ENCODE results near the gene RNF212. TPM values are rescaled to one million over a fixed set of nuclear protein-coding genes. Genes with fewer than 3 reads are reported as not detected.

RNF212 gene
- total and polyA plus RNA-seq, 2 donors (not counting 3 experiments of a cell fraction or from before 2014, with no cell fraction given) = 2.3 to 2.8 TPM

- Histone ChIP-seq H2AFZ (ENCODE audit: low read depth, low read length) (no peak overlapping the region), H4K20me1 (replicated peaks; ENCODE audit: control insufficient read depth, extremely low read depth, insufficient read depth, low read length) (no peaks in the 10 kb centered on the region), H3K4me2 (ENCODE audit: insufficient read depth, low read length) (no peak overlapping the region), H3K36me3 (ENCODE audit: control insufficient read depth in 2 of 2, extremely low read depth in 1 of 2, insufficient read depth in 2 of 2, low read length in 2 of 2) (no peaks in the 10 kb centered on the region), H3K27me3 (ENCODE audit: control insufficient read depth in 2 of 2, insufficient read depth in 2 of 2, low read length in 2 of 2) (peaks cover 5 to 6% of the 10 kb centered on the region in 2 experiments), H3K9me3 (replicated peaks; ENCODE audit: control insufficient read depth, insufficient read depth, low read length) (no peaks in the 10 kb centered on the region), H3K4me1 (ENCODE audit: control insufficient read depth, extremely low read depth, insufficient read depth, low read length) (no peaks in the 10 kb centered on the region), H3K79me2 (ENCODE audit: control insufficient read depth, insufficient read depth, low read length) (no peaks in the 10 kb centered on the region), H3K27ac (ENCODE audit: insufficient read depth, low read depth, low read length) (no peak overlapping the region), H3K4me3 (replicated peaks in 1 of 3; ENCODE audit: insufficient read depth in 1 of 3, low read depth in 1 of 3, low read length in 3 of 3) (no peak overlapping the region), H3K9ac (replicated peaks; ENCODE audit: extremely low read depth, insufficient read depth, low read length) (no peak overlapping the region), H3K9me1 (replicated peaks; ENCODE audit: control insufficient read depth, extremely low read depth, insufficient read depth, low read length) (no peaks in the 10 kb centered on the region)
- TF ChIP-seq FOS (IDR thresholded peaks at IDR 0.05; ENCODE audit: borderline replicate concordance, insufficient read depth, low read length) (no peak), POLR2A (IDR thresholded peaks at IDR 0.05; ENCODE audit: low read depth, low read length) (no peak), MYC (IDR thresholded peaks at IDR 0.05; ENCODE audit: low read depth, low read length) (no peak), MAX (IDR thresholded peaks at IDR 0.05; ENCODE audit: insufficient read depth, insufficient read length) (no peak), CTCF (IDR thresholded peaks at IDR 0.05; ENCODE audit: extremely low read depth in 1 of 2, insufficient read depth in 1 of 2, low read depth in 1 of 2, low read length in 2 of 2) (no peak), JUN (IDR thresholded peaks at IDR 0.05; ENCODE audit: borderline replicate concordance, insufficient read depth, insufficient read length, low read depth) (no peak), GATA2 (IDR thresholded peaks at IDR 0.05; ENCODE audit: insufficient read depth, insufficient read length, low read depth, low read length) (no peak), POLR2AphosphoS5 (IDR thresholded peaks at IDR 0.05; ENCODE audit: insufficient read depth, low read depth, low read length) (no peak), EZH2 (IDR thresholded peaks at IDR 0.05; ENCODE audit: borderline replicate concordance, low read depth, low read length, severe bottlenecking) (no peak)
- CTCF ChIA-PET = no interaction called here
- dilution Hi-C loops (cut with MboI; ENCODE audit: extremely low pct_ligation_motif_present, low sequenced_read_pairs) = no loop called here
- BruUV-seq (replicated peaks) = no TSS peak
- DNase-seq (ENCODE audit: low read depth, low spot score) (no peak), FAIRE-seq (no peak)
- POLR2A ChIA-PET = no interaction called here
- intact Hi-C loops (cut with micrococcal nuclease) = no loop called here
Observed at GRCh38 chr4:1112174-1112820, 1.1 kb downstream of the RNF212 start.
